Activated CD4-positive, alpha-beta T cell treated with anti-CD3 and anti-CD28 coated beads for 1 hour (primary cell): ENCODE results near the gene BCL2L2.
"Not testable (repeated sequence)": the region's sequence is repeated elsewhere in the genome, so short reads cannot be mapped to it uniquely, and the experiment has no call there.

Experiments
- DNase-seq: peaks from one replicate; pipeline ENCODE4 v3.0.0-alpha.2; 2020

Gene BCL2L2

DNA sequence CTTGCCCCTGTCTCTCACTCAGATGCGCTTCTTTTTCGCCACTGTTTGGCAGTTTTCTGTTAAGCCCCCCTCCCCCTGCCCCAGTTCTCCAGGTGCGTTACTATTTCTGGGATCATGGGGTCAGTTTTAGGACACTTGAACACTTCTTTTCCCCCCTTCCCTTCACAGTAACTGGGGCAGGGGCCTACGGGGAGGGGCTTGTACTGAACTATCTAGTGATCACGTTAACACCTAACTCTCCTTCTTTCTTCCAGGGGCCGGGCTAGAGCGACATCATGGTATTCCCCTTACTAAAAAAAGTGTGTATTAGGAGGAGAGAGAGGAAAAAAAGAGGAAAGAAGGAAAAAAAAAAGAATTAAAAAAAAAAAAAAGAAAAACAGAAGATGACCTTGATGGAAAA, 18.4 kb downstream of the BCL2L2 start:
- DNase-seq = no peak

DNA sequence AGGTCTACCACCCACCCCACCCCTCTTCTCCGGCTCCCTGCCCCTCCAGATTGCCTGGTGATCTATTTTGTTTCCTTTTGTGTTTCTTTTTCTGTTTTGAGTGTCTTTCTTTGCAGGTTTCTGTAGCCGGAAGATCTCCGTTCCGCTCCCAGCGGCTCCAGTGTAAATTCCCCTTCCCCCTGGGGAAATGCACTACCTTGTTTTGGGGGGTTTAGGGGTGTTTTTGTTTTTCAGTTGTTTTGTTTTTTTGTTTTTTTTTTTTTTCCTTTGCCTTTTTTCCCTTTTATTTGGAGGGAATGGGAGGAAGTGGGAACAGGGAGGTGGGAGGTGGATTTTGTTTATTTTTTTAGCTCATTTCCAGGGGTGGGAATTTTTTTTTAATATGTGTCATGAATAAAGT, 19.1 kb downstream of the BCL2L2 start:
- DNase-seq = not testable (repeated sequence)

DNA sequence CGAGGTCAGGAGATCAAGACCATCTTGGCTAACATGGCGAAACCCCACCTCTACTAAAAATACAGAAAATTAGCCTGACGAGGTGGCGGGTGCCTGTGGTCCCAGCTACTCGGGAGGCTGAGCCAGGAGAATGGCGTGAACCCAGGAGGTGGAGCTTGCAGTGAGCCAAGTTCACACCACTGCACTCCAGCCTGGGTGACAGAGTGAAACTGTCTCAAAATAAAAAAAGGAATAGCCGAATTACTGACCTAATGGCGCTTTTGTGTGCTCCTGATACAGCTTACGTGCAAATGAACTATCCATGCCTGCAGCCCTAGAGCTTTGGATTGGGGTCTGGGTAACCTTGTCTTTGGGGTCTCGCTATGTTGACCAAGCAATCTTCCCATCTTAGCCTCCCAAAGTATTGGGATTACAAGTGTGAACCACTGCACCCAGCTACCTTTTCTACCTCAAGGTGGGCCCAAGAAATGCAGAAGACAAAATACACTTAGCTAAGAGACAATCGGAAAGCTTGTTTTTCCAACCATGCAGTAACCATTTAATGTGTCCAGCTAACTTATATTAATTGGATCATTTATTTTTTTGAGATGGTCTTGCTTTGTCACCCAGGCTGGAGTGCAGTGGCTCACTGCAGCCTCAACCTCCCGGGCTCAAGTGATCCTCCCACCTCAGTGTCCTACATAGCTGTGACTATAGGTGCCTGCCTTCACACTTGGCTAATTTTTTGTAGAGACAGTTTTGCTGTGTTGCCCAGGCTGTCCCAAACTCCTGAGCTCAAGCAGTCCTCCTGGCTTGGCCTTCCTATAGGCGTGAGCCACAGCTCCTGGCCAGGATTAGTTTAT, 20.1 kb downstream of the BCL2L2 start:
- no peak for DNase-seq

DNA sequence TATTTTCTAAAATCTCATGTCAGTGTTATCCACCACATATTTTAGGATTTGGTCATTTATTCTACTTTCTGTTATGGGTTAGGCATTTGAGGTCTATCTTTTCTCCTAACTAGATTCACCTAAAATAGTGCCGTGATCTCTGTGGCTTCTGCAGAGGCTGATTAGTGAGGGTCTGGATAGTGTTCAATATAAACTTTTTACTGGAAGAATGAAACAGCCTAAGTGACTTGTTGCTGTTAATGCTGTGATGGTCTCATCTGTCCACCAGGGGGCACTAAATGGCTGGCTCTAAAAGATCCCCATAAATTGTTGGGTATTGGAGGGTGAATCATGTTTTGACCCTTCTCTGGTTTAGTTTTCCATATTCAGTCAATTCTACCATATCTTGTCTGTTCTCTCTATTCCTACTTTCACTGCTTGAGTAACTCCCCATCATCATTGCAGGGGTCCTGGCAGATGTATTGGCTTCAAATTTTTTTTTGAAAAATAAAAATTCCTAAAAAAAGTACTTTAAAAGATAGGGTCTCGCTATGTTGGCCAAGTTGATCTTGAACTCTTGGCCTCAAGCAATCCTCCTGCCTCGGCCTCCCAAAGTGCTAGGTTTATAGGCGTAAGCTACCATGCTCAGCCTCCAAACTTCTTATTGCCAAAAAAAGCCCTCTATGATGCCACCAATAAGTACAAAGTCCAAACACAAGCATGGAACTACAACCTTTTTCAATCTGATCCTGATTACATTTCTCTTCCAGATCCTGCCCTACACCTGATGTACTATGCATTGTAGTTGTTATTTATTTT, 21.5 kb downstream of the BCL2L2 start:
- peak; percentile 44 for DNase-seq

DNA sequence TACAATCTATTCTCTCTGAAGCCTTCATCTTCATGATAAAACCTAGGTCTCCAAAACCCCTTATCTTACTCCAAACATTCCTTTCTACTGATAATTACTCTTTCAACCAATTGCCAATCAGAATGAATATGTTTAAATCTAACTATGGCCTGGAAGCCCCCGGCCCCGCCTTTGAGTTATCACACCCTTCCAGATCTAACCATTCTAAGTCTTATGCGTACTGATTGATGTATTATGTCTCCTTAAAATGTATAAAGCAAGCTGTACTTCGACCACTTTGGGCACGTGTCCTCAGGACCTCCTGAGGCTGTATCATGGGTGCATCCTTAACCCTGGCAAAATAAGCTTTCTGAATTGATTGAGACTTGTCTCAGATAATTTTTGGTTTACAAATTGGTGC, 29.0 kb downstream of the BCL2L2 start:
- no peak for DNase-seq

DNA sequence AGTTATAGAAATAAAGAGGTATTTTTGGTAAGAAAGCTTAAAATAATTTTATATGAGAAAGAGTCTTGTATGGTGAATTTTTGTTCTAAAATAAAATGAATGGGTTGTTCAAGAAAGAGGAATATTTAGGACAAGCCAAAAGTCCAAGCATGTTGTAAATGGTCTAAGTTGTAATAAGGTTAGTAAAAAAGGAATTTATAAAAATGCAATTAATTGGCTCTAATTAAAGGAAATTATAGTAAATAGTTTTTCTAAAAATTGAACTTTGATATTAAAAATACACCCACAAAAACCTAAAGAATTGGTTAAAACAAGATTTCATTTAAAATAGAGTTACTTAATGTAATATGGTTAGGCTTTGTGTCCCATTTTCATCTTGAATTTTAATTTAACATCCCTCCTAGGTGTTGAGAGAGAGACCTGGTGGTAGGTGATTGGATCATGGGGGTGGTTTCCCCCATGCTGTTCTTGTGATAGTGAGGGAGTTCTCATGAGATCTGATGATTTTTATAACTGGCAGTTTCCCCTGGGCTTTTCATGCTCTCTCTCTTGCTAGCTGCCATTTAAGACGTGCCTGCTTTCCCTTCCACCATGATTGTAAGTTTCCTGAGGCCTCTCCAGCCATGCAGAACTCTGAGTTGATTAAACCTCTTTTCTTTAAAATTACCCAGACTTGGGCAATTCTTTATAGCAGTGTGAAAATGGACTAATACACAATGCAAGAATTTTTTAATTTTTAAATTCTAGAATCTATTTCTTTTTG, 33.1 kb downstream of the BCL2L2 start:
- no peak for DNase-seq

DNA sequence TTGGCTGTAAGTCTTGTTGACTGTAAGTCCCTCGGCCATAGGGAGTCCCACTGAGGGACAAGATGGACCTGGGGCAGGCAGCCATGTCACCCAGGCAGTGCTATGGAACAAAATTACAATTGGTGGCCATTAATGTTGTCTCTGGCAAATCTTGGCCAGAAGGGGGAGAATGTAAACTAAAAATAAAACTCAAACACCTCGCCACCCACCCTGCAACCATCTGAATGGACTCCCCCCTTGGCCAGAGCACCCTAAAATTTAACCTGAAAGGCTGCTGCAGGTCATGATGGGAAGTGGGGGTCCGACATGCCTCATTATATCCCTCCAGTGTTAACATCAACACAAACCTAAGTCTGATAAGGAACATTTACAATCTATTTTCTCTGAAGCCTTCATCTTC, 37.8 kb downstream of the BCL2L2 start:
- no peak for DNase-seq

DNA sequence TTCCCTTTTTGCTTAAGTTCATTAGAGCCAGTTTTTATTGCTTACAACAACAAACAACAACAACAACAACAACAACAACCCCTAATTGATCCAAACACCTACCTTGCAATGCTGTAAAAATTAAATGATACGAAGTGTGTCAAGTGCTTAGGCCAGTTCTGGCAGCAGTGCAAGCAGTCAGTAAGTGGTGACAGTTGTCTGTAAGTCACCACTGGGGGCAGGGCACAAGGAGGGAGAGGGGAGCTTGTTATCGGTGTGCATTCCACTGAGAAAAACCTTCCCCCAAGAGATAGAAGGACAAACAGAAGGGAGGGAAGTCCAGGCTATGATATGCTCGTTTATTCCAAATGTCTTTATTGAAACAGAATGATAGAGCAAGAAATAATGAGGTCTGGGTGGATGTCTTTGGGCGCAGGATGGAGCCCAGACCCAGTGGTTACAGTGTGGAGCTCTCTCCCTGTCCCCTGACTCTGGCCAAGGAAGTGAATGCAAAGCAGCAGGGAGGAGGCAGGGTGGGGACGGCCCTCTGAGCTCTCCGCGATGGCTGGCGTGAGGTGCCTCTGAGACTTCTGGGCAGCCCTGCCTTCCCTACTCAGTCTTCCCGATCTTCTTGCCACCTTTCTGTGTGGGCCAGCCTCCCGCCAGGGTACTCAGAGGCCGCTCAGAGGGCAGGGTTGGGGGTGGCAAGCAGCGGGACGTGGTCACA, 39.5 kb downstream of the BCL2L2 start:
- no peak for DNase-seq

DNA sequence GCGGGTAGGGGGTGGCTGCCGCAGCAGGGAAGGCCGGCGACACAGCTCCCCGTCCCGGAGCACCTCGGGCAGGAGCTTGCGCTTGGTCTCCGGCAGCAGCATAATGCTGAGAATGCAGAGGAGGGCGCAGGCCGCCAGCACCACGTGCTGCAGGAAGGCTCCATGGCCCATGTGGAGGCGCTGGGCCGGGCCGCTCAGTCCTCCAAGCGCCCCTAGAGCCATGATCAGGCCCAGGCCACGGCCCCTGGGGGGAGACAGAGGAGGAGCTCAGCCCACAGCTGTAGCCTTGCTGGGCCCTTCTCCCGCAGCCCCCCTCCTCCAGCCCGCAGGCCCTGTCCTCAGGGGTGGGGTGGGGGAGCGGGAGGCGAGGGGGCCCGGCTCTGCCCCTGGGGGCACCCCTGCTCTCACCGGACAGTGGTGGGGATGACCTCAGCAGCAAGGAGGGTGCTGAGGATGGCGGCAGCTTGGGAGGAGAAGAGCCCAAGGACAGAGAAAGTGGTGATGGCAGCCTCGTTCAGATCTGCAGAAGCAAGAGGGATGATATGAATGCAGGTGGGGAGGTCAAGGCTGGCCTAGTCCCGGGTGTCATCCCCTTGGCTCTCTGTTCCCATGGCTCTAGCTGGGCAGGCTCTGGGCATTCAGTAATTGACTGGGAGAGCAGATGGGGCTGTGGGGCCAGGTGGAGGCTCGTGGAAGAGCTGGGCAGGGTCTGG, 40.2 kb downstream of the BCL2L2 start:
- DNase-seq = no peak

DNA sequence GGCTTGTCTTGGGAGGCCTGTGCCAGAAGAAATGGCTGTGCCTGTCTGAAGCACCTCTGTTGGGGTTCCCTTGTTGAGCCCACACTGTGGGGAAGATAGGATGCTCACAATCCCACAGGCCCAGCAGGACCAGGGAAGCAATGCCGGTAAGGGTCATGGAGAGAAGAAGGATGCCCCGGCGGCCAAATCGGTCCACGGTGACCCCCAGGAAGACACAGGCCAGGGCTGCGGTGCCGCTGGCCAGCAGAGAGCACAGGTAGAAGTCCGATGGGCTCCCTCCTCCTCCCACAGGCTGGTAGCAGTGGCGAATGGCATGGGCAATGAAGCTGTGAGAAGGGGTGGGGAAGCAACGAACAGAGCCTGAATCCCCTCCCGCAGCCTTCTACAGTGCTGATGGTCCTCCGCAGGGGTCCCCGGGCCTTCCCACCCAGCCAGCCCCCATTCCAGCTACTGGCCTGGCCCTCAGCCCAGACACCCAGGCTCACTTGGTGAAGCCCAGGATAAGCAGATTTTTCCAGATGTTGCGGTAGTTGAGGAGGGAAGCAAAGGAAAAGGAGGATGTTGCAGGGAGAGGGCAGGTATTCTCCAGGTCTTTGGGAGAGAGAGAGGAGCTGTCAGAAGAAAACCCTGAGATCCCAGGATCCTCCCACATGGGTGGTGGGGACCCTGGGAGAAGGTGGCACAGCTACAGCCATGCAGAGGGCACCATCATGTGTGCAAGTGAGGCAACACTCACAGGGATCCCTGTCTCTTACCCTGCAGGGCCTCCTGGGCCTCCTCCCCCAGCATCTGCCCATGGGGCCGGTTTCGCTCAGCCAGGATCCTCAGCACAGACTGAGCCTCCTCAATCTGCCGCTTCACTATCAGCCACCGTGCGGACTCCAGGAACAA, 41.0 kb downstream of the BCL2L2 start:
- DNase-seq = no peak

DNA sequence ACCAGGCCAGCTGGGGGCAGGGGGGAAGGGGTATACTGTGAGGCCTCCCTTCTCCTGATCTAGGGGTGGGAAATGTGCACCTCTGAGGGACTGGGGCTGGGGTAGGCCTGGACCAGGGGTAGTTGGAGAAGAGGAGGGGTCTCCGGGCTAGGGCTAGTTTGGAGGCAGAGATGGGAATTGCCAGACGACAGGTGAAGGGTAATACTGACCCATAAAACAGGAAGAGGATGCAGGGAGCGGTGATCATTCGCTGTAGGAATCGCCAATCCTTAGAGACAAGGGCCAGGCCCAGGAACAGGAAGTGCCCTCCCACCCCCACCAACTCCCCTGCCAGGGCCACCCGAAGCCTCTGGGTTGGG, 41.6 kb downstream of the BCL2L2 start:
- DNase-seq = no peak

DNA sequence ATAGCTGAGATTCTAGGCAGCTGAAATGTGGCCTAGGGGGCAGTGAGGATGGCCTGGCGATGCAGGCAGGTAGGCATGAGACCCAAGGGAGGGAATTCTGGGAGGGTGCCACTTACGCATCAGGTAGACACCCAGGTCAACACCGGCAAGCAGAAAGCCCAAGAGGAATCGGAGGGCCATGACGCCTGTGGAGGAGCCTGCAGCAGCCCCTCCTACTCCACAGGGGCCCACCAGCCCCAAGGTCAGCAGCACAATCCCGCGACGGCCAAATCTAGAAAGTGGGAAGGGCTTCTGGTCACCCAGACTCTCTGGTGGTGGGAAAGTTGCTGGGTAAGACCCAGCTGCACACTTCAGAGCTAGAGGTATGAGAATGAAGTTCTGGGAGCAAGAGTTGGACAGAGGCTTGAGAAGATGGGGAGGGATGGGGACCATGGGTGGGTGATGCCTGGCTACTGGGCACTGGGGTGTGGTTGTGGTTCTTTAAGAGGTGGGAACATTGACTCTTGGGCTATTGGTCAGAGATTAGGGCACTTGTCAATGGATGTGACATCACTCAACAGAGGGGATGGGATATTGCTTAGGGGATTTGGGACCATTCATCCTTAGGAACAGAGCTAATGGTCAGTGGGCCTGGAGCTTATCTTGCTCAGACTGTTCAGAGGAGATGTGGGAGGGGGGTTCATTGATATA, 42.7 kb downstream of the BCL2L2 start:
- no peak for DNase-seq

DNA sequence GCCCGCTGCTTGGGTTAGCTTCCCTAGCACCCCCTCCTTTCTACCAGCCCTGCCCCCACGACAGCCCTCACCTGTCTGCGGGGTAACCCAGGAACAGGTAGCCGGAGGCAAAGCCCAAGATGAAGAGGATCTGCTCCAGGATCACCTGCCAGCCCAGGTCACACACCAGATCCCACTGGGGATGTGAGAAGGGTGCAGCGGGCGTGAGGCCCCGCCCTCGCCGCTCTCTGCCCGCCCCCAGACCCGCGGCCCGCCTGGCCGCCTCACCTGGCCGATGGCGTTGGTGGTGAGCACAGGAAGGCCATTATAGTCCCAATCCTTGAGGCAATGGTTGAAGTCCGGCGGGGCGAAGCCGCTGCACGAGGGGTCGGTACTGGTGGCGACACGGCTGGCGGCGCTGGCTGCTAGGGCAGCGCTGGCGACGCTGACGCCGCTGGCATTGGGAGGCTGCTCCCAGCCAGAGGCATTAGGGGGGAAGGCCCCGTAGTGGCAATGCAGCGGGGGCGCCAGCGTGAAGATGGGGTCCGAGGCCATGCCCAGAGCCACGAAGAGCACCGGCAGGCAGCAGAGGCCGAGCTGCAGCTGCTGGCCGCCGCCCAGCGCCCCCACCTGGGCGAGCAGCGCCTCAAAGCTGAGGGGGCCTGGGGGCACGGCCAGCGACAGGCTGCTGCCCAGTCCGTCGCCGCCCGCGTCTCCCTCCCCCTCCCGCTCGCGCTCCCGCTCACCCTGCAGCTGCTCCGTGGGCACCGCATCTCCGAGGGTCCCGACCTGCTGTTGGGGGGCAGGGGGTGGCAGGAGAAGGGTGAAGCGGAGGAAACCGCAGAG, 45.3 kb downstream of the BCL2L2 start:
- no peak for DNase-seq

DNA sequence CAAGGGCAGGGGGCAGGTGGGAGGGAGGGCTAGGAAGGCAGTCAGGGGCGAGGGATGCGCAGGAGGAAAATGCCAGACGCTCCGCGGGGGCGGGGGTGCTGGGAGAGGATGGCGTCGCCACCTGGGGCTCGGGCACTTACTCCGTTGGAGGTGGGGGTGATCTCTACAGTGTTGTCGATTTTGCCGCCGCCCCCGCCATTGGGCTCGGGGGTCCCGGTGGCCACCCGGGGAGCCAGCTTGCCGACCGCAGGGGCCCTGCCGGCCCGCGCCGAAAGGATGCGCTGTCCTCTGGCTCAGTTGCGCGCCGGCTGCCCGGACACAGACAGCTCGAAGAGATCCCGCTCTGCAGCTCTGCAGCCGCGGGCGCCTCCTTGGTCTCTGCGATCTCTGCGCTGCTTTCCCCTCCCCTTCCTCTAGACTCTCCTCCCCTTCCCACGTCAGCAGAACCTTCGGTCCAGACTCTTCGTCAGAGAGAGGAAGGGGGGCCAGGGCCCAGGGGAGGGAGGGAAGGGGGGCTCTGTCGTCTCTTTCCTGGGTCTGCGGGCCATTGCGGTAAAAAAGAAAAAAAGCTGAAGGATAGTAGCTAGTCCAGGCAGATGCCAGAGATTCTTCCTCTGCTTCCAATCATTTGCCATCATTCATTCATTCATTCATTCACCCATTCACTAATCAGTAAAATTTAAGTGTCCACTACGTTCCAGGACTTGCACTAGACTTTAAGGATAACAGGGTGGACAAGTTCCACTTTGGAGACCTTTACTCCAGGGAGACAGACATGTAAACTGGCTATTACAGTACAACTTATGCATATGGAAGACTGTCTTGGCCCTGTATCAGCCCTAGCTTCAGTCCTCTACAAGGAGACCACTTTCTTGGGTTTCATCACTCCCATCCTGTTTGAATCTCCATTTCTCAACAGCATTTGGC, 46.1 kb downstream of the BCL2L2 start, which contains the start of gene SLC22A17:
TSS of gene SLC22A17 (minus strand) at position 382 of the 927 bp plus-strand sequence.
- peak; percentile 45 for DNase-seq

DNA sequence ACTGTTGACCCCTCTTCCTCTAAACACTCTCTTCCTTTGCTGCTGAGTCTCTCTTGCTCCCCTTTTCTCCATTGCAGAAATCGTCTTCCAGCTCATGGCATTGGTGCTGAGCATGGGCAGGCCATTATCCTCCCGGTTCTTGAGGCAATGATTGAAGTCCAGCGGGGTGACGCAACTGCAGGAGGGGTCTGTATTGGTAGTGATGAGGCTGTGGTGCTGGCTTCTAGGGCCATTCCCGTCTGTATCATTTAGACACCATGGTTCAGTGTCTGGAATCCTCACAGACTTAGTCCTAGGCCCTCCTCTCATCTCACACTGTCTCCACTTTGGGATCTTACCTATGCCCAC, 46.8 kb downstream of the BCL2L2 start:
- no peak for DNase-seq

DNA sequence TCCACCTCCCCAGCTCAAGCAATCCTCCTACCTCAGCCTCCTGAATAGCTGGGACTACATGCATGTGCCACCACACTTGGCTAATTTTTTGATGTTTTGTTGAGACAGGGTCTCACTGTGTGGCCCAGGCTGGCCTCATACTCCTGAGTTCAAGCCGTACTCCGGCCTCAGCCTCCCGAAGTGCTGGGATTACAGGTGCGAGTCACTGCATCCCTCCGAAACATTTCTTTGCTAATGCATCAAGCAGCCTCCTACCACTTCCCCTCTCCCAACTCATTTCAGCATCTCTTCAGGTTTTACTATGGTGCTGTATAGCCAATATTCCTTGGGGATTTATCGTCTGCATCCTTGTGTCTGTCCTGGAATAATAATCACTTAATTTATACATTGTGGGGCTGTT, 48.4 kb downstream of the BCL2L2 start:
- no peak for DNase-seq

DNA sequence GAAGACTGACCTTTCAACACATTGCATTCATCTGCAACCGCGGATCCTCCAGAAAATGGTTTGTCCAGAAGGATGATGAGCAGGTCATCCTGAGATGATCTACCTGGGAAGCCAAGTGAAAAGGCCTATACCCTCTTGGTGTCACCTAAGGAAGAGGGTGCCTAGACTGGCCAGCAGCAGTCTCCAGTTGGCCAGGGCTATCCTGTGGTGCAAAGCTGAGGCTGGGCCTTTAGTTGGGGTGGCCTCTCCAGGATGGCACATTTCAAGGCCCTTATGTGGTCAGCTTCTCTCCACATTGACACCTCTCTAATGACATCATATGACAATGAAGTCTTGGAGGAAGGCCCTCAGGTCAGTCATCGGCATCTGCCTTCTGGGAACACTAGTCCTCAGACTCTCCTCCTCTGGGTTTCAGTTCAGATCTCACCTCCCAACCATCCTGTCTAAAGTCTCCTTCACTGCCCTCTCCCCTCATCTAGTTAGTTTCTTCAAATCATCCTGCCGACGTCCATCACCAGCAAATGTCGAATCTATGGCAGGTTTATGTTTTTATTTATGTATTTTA, 49.3 kb downstream of the BCL2L2 start:
- no peak for DNase-seq

DNA sequence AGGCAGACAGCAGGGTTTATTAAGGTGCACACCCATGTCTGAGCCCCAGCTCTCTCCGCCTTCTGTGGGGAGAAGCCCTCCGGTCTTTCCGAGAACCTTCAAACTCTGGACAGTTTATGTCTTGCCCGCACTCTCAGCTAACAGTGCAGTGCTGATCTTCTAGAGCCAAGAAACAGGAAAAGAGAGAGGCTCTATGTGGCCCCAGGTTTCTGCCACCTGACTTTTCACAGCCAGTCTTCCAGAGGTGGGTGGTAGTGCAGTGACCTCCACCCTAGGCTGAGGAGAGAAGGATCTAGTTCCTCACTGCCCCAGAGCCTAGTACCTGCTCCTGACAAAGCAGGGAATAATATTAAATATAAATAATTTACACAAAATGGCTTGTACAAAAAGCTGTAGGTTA, 50.0 kb downstream of the BCL2L2 start:
- DNase-seq = no peak
